CD1c-positive myeloid dendritic cell (primary cell): ENCODE results near the gene PRICKLE1.
"Not testable (repeated sequence)": the region's sequence is repeated elsewhere in the genome, so short reads cannot be mapped to it uniquely, and the experiment has no call there.

ENCODE experiments used
- DNase-seq: peaks from one replicate; pipeline ENCODE4 v3.0.0-alpha.2; 2016; ENCODE audit errors: extremely low spot score

The PRICKLE1 gene

DNA sequence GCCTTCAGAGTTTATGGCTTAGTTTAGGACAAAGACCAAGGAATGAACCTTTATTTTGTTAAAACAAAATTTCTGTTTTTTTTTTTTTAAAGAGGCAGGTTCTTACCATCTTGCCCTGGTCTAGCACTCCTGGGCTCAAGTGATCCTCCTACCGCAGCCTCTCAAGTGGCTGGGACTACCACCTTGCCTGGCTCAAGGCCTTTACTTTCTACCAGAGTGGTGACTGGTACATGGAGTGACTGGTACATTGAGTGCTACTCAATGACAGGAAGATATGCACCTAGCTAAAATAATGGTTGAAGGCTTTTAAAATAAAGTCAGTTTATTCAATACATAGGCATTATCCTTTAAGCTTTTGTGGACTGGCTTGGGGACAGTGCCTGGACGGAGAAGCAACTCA lies 32.6 kb downstream of the PRICKLE1 start:
- no peak for DNase-seq

DNA sequence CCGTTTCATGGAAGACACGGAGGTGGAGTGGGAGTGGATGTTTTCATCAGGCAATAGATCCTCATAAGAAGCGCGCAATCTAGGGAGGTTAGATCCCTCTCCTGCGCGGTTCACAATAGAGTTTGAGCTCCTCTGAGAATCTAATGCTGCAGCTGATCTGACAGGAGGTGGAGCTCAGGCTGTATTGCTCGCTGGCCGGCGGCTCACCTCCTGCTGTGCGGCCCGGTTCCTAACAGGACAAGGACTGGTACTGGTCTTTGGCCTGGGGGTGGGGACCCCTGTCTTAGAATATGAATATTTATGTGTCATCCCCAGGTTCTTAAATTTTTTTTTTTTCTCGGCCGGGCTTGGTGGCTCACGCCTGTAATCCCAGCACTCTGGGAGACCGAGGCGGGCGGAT lies 36.7 kb downstream of the PRICKLE1 start:
- DNase-seq = no peak

DNA sequence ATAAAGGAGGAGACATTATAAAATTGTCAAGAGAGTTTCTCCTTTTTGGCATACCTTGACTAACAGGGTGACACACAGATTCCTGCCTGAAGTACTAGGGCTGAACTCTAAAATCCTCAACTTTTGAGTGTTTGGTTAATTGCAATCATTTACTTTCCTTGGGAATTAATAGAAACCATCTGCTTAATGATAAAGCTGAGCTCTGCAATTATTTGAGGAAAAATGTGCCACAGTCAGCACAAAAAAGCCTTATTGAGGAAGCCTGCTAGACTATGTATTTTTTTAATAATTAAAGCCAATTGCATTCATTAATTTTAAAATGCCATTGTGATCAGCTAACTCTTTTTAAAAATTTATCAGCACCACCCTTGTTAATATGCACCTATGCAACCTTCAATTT lies 38.7 kb downstream of the PRICKLE1 start:
- DNase-seq = no peak

DNA sequence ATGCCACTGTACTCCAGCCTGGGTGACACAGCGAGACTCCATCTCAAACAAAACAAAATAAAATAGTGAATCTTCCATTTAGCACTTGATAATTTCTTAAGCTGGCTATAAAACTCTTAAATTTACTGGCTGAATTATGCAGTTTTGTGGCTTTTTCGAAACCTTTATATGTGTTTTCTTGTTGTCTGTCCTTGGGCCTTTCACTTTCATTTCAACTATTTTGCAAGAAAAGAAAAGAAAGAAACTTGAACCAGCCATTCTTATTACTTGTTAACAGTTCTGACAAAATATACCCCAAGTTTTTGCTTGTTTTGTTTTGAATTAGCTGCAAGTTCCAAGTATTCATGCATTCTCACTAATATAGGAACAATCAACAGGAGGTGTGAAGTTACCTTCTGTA lies 42.8 kb downstream of the PRICKLE1 start:
- DNase-seq = no peak

DNA sequence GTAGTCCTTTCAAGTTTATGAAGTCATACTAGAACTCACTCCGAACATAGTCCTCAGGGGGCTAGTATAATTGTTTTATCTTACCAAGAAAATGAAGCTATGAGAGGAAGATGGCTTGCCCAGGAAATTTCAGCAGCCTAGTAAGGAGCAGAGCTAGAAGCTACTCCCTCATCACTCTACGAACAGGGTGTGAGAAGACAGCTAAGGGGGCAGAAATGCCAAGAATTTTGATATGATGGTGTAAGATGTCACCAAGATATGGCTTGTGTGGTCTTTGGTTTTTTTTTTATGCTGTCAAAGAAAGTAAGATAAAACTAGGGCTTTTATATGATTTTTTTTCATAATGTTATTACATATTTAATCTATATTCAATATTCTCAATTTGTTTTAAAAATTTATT lies 47.6 kb downstream of the PRICKLE1 start:
- no peak for DNase-seq

DNA sequence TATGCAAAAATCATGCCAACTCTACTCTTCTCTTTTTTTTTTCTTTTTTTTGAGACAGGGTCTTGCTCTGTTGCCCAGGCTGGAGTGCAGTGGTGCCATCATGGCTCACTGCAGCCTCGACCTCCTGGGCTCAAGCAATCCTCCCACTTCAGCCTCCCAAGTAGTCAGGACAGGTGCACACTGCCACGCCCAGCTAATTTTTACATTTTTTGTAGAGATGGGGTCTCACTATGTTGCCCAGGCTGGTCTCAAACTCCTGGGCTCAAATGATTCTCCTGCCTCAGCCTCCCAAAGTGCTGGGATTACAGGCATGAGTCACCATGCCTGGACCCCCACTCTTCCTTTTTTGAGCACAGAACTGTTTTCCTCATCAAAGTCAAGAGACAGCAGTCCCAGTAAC lies 48.2 kb downstream of the PRICKLE1 start:
- not testable (repeated sequence) for DNase-seq

DNA sequence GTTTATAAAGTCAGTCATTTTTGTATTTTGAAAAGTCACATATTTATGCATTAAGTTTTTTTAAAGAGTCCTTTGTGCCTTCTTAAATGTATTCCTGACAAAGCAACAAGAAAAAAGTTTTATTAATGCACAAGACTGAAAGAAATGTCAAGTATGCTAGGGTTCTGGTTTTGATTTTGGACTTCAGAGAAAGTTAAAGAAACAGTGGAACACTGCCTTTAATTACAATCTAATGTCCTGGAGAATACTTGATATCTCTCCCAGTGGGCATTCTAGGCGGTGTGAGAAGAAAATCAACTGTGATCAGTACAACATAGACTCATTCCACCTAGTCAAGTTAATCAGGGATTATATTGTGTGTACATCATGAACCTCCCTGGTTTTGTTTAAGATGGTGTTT lies 49.9 kb downstream of the PRICKLE1 start:
- no peak for DNase-seq

DNA sequence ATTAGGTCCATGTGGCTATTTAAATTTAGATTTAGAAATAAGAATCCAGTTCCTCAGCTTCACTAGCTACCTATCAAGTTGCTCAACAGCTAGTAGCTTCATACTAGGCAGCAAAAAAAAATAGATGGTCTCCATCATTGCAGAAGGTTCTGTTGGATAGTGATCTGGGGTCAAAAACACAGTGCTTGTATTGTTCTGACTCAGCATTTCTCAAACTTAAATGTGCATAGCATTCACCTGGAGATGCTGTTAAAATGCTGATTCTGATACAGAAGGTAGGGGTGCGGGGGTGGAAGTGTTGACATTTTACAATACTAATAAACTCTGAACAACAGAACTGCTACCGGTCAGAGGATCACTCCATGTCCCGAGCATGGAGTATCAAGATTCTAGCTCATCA lies 51.3 kb downstream of the PRICKLE1 start:
- no peak for DNase-seq

DNA sequence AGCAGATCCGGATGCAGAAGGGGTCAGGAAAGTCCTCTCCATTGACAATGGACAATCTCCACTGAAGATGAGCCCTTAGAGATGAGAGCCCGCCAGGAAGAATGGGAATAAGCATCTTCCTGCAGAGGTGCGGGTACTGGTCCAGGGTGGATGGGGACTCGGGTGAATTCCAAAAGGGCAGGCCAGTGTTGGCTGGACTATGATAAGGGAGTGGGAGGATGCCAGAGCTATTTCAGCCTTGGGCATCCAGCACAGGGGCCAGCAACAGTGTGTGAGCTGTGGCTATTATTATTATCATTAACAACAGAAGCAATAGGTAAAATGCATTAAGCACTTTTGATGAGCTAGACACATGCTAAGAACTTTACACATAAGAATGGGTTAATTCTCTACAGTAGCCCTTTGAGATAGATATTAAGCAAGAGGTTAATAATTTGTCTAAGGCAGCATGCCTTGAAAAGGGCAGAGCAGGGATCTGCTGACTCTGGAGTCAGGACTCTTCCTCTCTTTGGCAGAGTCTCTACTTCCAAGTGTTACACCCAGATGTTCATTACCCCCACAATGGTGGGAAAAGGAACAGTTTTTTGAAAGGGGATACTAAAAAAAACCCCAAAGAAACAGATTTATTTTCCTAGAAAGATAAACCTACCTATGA lies 55.2 kb downstream of the PRICKLE1 start:
- DNase-seq = no peak

DNA sequence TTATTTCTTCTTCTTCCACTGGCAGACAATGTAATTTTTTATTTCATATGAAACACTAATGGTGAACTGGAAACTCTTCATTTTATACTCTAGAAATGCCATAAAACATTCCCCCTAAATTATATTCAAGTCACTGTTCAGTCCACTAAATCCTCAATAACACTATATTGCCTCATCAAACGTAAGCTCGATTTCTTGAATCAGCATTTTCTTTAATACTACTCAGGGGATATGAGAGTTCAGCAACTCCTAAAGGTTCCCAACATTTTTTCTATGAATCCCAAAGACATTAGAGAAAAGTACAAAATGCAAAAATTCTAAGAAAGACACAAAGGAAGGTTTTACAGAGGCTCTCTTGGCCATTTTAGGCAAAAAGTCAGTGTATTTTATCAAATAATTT lies 59.3 kb downstream of the PRICKLE1 start:
- DNase-seq = no peak

DNA sequence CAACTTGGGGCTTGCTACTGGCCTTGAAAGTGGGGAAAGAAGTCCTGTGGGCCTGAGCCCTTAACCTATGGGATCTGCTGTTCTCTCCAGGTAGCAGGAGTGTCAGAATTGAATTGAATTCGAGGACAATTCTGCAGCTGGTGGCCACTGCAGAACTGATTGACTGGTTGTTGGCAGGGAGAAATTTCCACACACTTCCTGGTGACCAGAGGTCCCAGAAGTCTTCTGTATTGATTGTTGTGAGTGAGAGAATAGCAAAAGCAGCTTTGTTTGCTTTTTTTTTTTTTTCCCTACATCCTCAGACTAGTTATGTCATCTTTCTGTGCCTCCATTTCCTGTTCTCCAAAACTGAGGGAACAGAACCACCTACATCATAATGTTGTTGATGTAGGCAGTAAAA lies 64.1 kb downstream of the PRICKLE1 start:
- no peak for DNase-seq

DNA sequence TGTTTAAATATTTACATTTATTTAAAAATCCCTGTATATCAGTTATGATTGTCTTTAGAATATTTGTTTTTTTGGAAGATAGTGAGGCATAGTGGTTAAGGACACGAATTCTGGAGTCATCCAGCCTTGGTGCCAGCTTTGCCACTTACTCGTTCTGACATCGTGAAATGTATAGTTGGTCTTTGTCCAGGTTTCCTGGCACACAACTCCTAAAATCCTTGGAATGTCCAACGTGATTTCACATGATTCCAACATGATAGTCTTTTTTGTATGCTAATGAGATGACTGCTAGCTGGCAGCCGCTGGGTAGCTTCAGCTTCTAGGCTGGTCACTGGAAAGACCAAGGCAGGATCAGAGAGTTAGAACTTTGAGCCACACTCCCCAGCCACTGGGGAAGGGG lies 64.8 kb downstream of the PRICKLE1 start:
- no peak for DNase-seq

DNA sequence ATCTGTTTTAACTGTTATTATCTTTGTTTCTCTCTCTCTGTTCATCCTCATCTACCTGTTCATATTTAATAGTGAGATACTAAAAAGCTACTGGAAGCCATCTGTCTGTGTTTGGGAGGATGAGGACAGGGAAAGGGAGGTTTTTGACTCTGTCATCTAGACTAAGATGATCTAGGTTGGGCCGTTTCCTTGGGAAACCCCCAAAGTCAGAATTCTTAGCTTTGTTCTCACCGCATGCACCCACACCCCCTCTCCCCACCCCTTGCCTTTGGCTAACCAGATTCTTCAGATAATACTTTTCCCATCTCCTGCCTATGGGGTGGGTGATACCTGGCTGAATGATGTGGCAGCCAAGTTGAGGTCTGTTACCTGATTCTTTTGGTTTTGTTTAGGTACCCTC lies 73.0 kb downstream of the PRICKLE1 start:
- no peak for DNase-seq

DNA sequence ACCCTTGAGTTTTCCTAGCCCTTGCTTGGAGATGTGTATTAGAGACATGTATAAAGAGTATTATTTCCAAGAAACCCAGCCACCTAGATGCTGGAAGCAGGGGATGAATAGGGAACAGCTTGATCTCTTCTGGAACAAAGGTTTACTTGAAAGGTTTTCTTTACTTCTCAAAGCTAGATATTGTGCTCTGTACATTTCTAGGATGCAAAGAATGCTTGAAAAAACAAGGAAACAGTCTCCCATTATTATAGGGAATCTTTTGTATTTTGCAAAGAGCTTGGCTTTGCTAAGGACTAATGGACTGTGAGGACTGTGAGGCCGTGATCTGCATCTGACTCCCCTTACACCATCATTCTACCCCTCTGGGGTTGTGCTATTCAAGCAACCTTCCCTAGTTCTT lies 77.9 kb downstream of the PRICKLE1 start:
- DNase-seq = no peak

DNA sequence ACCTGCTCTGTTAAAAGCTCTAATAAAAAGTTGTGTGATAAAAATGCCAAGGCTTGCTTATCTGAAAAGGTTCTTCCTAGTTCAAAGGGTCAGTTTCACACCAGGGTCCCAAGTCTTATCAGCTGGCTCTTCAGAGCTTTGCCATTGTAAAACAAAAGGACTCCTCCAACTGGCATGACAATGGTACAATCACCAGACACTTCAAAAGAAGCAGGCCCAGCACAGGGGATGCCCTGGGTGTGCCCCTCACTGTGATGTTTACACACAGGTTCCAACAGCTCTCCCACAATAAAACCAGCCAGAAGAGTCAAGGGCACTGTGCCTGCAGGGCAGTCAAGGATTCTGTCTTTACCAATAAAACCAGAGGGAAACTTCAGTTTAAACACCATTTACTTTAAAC lies 78.7 kb downstream of the PRICKLE1 start:
- no peak for DNase-seq

DNA sequence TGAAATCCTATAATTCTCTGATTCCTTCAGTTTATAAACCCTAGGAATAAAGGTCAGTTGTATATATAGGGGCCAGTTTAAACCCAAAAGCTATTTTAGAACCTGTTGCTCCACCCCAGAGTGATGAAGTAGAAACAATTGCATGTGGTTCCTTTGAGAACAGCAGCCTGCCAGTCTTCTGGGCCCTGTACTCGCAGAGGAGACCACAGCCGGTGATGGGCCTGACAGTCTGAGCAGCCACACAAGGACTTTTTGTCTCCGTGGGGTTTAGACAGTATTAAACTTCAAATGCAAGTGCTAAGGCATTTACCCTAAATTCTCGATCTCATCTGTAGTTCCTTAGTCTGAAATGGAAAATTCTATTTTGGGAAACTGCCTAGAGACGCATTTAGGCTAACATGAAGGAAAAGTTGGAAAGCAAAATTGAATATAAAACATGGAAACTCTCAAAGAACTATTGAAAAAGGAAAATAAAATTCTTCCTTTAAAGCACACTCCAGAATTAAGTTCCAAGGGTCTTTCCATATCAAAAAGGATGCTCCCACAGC lies 80.6 kb downstream of the PRICKLE1 start:
- no peak for DNase-seq

DNA sequence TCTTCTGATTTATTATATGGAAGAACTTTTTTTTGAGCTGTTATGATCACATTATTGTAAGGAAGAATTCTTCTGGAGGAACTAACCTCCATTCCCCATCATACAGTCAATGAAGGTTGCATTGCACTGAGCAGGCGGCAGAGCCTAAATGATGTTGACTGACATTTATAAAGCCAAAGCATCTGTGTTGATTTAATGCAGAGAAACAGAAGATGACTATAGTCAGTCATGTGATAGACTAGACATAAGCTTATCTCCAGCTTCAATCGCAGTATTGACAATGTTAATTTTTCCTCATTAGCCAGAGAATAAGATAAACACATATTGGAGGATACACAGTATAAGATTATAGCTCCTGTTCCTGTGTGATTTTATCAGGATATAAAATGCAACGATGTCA lies 82.0 kb downstream of the PRICKLE1 start:
- no peak for DNase-seq

DNA sequence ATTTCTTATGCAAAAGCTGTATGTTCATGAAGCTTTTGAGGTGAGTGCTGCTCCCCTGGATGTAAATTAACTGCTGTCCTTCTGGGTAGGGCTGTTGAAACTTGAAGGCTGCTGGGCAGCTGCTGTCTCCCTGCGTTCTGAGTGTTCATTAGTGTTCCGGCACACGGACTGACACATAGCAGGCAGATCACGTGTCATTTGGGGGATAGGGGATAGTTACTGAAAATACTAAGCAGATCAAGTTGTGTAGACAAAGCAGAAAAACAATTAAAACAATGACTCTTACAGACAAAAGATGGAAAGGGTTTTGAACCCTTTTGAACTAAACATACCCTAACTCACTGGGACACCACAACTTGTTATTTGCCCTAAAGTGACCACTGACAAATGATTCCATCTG lies 82.5 kb downstream of the PRICKLE1 start:
- DNase-seq = no peak

DNA sequence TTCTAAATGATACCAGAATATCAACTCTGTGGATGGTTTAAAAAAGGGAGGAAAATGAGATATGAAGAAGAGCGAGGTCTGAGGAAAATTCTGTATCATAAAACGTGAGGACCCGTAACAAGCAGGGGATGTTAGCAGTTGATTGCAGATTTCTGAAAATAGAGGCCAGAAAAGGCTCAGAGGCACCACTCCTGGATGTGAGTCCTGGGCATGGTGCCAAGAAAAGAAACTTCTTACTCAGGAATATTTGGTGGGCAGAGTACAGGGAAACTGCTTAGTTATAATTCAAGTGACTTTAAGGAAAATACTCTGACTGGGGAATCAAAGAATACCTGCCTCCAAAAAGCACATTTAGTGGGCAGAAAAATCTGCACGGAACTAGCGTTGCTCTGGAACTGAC lies 85.5 kb downstream of the PRICKLE1 start:
- DNase-seq = no peak

DNA sequence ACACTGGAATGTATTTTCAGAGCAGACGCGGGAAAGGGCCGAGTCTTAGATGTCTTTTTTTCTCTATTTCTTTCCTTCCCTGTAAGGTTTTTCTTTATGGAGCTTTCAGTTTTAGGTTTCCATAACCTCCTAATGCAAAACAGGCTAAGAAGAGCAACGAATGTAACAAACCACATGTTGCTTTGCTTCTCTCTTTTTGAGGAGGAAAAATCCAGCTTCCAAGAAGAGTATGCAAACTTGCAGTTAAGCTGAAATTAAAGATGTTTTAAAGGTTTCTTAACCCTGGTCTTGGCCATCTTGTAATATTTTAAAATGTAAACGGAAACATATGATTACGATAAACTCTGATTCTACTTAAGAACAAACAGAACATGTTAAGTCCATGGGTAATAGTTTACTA lies 86.9 kb downstream of the PRICKLE1 start:
- no peak for DNase-seq

DNA sequence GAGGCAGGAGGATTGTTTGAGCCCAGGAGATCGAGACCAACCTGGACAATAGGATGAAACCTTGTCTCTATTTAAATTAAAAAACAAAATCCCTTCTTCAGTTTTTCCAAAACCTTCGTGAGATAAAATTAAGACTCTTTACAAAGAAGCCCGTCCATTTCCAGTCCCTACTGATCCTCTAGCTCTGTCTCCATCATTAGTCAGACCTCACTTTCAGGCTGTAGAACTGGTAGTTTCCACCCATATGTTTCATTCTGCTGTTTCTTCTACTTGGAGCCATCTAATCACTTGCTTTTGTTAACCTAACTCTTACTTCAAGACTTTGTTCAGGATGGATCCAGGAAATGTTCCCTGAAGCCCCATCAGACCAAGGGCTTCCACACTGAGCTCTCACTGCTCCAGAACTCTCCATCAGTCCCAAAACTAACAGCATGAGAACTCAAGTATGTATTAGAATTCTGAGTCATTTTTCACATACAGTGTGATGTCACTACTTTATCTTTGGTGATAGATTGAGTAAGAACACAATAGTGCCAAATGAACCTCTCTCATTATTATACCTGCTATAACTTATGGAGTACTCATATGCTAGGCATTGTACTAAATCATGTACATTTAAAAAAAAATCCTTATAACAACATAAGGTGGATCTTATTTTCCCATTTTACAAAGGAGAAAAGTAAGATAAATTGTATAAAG lies 90.8 kb downstream of the PRICKLE1 start:
- no peak for DNase-seq

DNA sequence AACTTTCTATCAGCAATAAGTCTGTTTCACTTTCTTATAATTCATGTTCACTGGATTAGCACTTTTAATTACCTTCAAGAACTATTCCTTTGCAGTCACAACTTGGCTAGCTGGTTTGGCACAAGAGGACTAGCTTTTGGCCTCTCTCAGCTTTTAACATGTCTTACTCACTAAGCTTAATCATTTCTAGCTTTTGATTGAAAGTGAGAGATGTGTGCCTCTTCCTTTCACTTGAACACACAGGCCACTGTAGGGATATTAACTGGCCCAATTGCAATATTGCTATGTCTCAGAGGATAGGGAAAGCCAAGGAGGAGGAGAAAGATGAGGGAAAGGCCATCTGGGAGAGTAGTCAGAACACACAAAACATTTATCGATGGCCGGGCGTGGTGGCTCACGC lies 92.7 kb downstream of the PRICKLE1 start:
- DNase-seq = no peak

DNA sequence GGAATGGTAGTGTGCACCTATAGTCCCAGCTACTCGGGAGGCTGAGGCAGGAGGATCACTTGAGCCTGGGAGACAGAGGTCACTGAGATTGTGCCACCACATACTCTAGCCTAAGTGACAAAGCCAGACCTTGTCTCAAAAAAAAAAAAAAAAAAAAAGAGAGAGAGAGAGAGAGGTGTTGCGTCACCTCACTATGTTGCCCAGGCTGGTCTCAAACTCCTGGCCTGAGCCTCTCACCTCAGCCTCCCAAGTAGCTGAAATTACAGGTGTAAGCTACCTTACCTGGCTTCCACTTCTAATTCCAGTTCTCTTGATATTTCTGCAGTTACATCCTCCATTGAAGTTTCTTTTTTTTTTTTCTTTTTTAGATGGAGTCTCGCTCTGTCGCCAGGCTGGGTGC lies 94.3 kb downstream of the PRICKLE1 start:
- no peak for DNase-seq

DNA sequence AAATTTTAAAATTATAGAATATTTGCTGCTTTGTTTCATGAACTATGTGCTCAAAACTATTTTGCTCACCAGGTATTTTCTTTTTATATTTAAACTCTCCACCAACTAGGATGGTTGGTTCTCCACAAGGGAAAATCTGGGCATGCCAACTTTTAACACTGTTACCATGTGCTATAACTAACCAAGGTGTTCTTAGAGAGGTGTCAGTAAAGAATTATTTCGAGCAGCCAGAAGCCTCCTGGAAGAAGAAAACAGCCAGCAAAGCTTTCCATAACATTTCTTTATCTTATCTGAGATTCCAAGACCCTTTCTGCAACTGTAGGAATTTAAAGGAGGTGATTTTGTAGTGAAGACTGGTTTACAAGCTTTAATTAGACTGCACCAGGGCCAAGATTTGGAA lies 97.3 kb downstream of the PRICKLE1 start:
- DNase-seq = no peak
